SW 1271 (cell line): ENCODE measurements around the gene DRC1.

Experiments
- DNase-seq, 2 experiments: peaks; one replicate each; lab custom pipeline; 2025; lab: John Stamatoyannopoulos, UW

The DRC1 gene

GRCh38 chr2:26448651-26449050, 46.9 kb downstream of the DRC1 start:
- DNase-seq, result no peak

GRCh38 chr2:26449278-26450030, 47.7 kb downstream of the DRC1 start:
- no peak for DNase-seq

- DNase-seq, result no peak
Observed at GRCh38 chr2:26450031-26450635, 48.4 kb downstream of the DRC1 start.

- DNase-seq, result no peak
Observed at GRCh38 chr2:26451700-26452099, 50.0 kb downstream of the DRC1 start.

- no peak for DNase-seq
Observed at GRCh38 chr2:26453421-26454329, 52.0 kb downstream of the DRC1 start.

- DNase-seq, result no peak
Observed at GRCh38 chr2:26454561-26455001, 52.9 kb downstream of the DRC1 start.

- no peak for DNase-seq
Observed at GRCh38 chr2:26455037-26455669, 53.4 kb downstream of the DRC1 start.

- no peak for DNase-seq
Observed at GRCh38 chr2:26455670-26456439, 54.1 kb downstream of the DRC1 start.

GRCh38 chr2:26456440-26457250, 54.9 kb downstream of the DRC1 start:
- no peak for DNase-seq

GRCh38 chr2:26457251-26457666, 55.5 kb downstream of the DRC1 start:
- no peak for DNase-seq

GRCh38 chr2:26457695-26458364, 56.1 kb downstream of the DRC1 start:
- DNase-seq, result no peak

- DNase-seq, result no peak
Observed at GRCh38 chr2:26458365-26459042, 56.8 kb downstream of the DRC1 start.

- DNase-seq, result no peak
Observed at GRCh38 chr2:26459991-26460612, 58.4 kb downstream of the DRC1 start.

GRCh38 chr2:26460613-26461031, 58.9 kb downstream of the DRC1 start:
- no peak for DNase-seq

- DNase-seq, result no peak
Observed at GRCh38 chr2:26461601-26462023, 59.9 kb downstream of the DRC1 start.

GRCh38 chr2:26462100-26462499, 60.4 kb downstream of the DRC1 start:
- no peak for DNase-seq

GRCh38 chr2:26462511-26463243, 61.0 kb downstream of the DRC1 start:
- peak in 1 of 2 experiments; percentile 32 for DNase-seq
